ENCODE results near the gene ST6GAL2. TPM values are rescaled to one million over a fixed set of nuclear protein-coding genes. Genes with fewer than 3 reads are reported as not detected.

Gene ST6GAL2
- polyA plus RNA-seq, 2 of the 4 experiments (the other 2 are of a cell fraction) = 26.2 to 52.6 TPM

GRCh38 chr2:106812383-106812782 lies 73.6 kb downstream of the ST6GAL2 start:
- Histone ChIP-seq H3K9me3 (no peaks in the 10 kb centered on the region), H3K27ac (no peak overlapping the region), H3K4me2 (no peak overlapping the region), H3K4me3 (no peak overlapping the region), H3K4me1 (peaks cover 5% of the 10 kb centered on the region; the same call in 1 of the 3 replicates)
- TF ChIP-seq HOXA7 (CRISPR knock-in tag; IDR thresholded peaks at IDR 0.05) (no peak), TFCP2L1 (CRISPR knock-in tag; IDR thresholded peaks at IDR 0.05) (no peak), ZSCAN20 (CRISPR knock-in tag; IDR thresholded peaks at IDR 0.05) (no peak), JUN (IDR thresholded peaks at IDR 0.05) (no peak), SMC3 (IDR thresholded peaks at IDR 0.05) (no peak), RAD21 (conservative IDR thresholded peaks at IDR 0.05 in 1 of 2, IDR thresholded peaks at IDR 0.05 in 1 of 2) (no peak), ZNF302 (CRISPR knock-in tag; IDR thresholded peaks at IDR 0.05) (no peak), NFE2L2 (conservative IDR thresholded peaks at IDR 0.05; ENCODE audit: low read length) (no peak), HDAC2 (IDR thresholded peaks at IDR 0.05) (no peak), PBX3 (IDR thresholded peaks at IDR 0.05) (no peak), EHMT2 (IDR thresholded peaks at IDR 0.05; ENCODE audit: low read depth) (no peak), MAFK (IDR thresholded peaks at IDR 0.05; ENCODE audit: partially characterized antibody) (no peak), EP300 (IDR thresholded peaks at IDR 0.05) (no peak), ESRRA (IDR thresholded peaks at IDR 0.05; ENCODE audit: borderline replicate concordance, low read length) (no peak), HMGXB4 (CRISPR knock-in tag; IDR thresholded peaks at IDR 0.05; ENCODE audit: borderline replicate concordance) (no peak)
- ATAC-seq = no peak
- CTCF ChIA-PET = interaction anchor here (1.1 kb wide), 1 partner anchor 1382 kb away, joined by 4 read pairs; no protein-coding TSS in a partner anchor
- POLR2A ChIA-PET = no interaction called here
- 92% methylated on average over 4 of the region's 4 CpGs for WGBS (ENCODE audit: missing lambda C conversion rate)
- no peak for FAIRE-seq
- DNase-seq (ENCODE audit: low read depth in 1 of 2, low spot score in 1 of 2) = no peak

GRCh38 chr2:106805716-106806115 lies 80.3 kb downstream of the ST6GAL2 start:
- FAIRE-seq = no peak
- no peak for ATAC-seq
- no peak for DNase-seq (ENCODE audit: low read depth in 1 of 2, low spot score in 1 of 2)
- Histone ChIP-seq H3K27ac (no peak overlapping the region), H3K4me3 (no peak overlapping the region), H3K4me1 (no peaks in the 10 kb centered on the region), H3K9me3 (no peaks in the 10 kb centered on the region), H3K4me2 (no peak overlapping the region)
- TF ChIP-seq FOXS1 (CRISPR knock-in tag; IDR thresholded peaks at IDR 0.05) = no peak
- no peak for TF ChIP-seq USF2 (IDR thresholded peaks at IDR 0.05)
- no peak for TF ChIP-seq FOSL2 (IDR thresholded peaks at IDR 0.05)
- TF ChIP-seq FOSL2 (CRISPR knock-in tag; IDR thresholded peaks at IDR 0.05) = no peak
- TF ChIP-seq CHD4 (IDR thresholded peaks at IDR 0.05; ENCODE audit: borderline replicate concordance) = no peak
- POLR2A ChIA-PET = no interaction called here
- WGBS (ENCODE audit: missing lambda C conversion rate) = 72% methylated on average over 2 of the region's 2 CpGs
- CTCF ChIA-PET = no interaction called here

GRCh38 chr2:106804161-106804560 lies 81.8 kb downstream of the ST6GAL2 start:
- ATAC-seq (no peak), FAIRE-seq (no peak), DNase-seq (ENCODE audit: low read depth in 1 of 2, low spot score in 1 of 2) (no peak)
- Histone ChIP-seq H3K27ac (no peak overlapping the region), H3K9me3 (no peaks in the 10 kb centered on the region), H3K4me3 (no peak overlapping the region), H3K4me2 (no peak overlapping the region), H3K4me1 (no peaks in the 10 kb centered on the region)
- 82% methylated on average over 1 of the region's 1 CpG for WGBS (ENCODE audit: missing lambda C conversion rate)
- TF ChIP-seq HOXB13 (CRISPR knock-in tag; IDR thresholded peaks at IDR 0.05; ENCODE audit: low read depth) (no peak), TFCP2L1 (CRISPR knock-in tag; IDR thresholded peaks at IDR 0.05) (no peak), BHLHE40 (IDR thresholded peaks at IDR 0.05; ENCODE audit: low read depth, low read length) (no peak)
- ChIA-PET CTCF (interaction anchor here (0.8 kb wide), 1 partner anchor 9 kb away, joined by 3 read pairs; no protein-coding TSS in a partner anchor), POLR2A (no interaction called here)
